Skin epidermis (tissue), 12 donors: ENCODE data around the gene LAMA5.

Source experiments
- H3K27ac ChIP-seq, 21 experiments: fragments of 200-600 bp; sonication (generic) in 11 of 21; one replicate each; pipeline ENCODE4 v1.5.0; 2020; ENCODE audit warnings: mild to moderate bottlenecking in 3 of 21, inconsistent platforms in 2 of 21, moderate library complexity in 2 of 21
- H3K4me3 ChIP-seq, 7 experiments: fragments of 200-600 bp; sonication (generic) in 2 of 7; one replicate each; pipeline ENCODE4 v1.5.0; 2020; ENCODE audit warnings: inconsistent platforms in 2 of 7, mild to moderate bottlenecking in 2 of 7, moderate library complexity in 1 of 7

The LAMA5 gene

GRCh38 chr20:62285722-62286121, 81.4 kb downstream of the LAMA5 start:
- H3K27ac ChIP-seq = peak overlapping the region in 5 of 21 experiments; percentile 23 to 74 (median 49)
- no peak overlapping the region for H3K4me3 ChIP-seq

GRCh38 chr20:62285151-62285550, 82.0 kb downstream of the LAMA5 start:
- H3K27ac ChIP-seq = peak overlapping the region in 5 of 21 experiments; percentile 5 to 70 (median 50)
- H3K4me3 ChIP-seq = no peak overlapping the region

DNA sequence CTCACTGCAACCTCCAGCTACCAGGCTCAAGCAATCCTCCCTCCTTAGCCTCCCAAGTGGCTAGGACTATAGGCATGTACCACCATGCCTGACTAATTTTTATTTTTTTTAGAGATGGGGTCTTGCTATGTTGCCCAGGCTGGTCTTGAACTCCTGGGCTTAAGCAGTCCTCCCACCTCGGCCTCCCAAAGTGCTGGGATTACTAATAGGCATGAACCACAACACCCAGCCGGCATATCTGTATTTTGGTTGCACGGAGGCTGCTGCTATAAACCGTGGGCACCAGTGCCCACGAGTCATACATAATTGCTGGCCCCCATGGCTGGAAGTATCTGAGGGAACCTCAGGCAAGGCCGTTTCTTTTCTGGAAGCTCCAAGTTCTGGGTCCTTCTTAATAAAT, 82.7 kb downstream of the LAMA5 start:
- Histone ChIP-seq H3K27ac (peak overlapping the region in 1 of 21 experiments; percentile 70), H3K4me3 (no peak overlapping the region)

DNA sequence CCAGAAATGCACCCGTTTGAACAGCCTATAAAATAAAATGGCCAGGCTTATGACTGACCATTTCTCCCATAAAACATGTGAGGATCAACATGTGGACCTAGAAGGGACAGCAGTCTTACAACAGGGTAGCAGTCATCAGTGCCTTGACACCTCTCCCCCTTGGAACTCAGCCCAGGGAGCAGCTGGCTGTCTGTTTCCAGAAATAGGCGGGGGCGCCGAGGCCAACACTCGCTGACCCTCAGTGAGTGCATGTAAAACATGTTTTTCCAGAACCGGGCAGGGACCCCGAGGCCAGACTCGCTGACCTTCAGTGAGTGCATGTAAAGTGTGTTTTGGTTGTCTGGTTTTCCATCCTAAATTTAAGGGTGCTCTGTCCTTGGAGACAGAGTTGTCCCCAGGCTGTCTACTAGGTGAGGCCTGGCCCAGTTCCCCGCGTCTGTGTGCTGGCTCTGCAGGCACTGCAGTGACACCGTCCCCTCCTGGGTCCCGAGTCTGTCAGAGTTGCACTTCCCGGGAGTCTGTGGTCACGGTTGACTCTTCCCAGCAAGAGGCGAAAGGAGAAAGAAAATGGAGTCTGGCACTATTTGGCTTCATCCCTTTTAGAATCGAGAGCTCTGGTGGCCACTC, 84.1 kb downstream of the LAMA5 start:
- H3K27ac ChIP-seq = no peak overlapping the region
- H3K4me3 ChIP-seq = no peak overlapping the region

DNA sequence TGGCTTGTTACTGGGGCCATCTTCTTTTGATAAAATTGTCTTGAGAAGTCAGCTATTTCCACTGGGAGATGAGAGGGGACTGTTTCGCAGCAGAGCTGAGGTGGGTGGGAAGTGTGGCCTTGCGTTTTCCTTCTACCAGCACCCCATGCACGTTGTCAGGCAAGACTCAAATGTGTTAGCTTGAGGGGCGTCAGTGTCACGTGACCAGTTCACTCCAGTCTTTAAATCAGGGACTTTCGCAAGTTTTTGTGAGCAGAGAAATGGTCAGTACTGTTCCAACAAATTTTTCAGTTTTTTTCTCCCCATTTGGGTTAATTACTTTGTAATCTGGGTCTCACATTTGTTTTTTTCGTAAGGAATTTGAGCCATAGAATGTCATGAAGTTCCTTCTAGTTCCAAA, 85.0 kb downstream of the LAMA5 start:
- no peak overlapping the region for H3K27ac ChIP-seq

DNA sequence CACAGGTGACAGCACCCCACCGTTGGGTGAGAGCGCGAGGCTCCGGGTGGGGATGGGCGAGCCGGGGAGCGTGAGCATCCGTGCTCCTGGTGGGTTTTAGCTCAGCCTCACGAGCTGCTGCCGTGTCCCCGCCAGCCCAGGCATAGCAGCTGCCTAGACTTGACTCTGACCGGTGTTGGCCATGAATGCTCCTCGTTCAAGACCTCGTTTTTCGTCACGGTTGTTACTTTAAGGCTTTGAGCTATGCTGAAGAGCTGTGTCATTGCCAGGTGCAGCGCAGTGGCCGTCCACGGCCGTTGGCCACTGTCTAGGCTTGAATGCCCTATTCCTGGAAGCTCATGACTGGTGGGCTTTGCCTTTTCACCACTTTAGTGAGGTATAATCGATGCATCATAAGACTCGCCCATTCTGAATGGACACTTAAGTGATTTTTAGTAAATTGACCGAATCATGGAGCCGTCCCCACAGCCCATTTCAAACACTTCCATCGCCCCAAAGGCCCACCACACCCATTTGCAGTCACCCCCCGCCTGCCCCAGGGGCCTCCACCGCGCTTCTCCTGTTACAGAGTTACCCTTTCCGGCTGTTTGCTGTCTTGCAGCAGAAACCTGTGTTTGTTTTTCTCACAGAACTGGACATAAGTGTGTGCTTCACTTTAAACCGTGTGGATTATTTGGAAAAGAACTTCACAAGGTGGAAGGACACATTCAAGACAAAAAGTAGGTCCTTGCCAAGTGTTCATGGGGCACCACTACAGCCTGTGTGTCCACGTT, 85.8 kb downstream of the LAMA5 start:
- H3K4me3 ChIP-seq = no peak overlapping the region
- H3K27ac ChIP-seq = no peak overlapping the region

More for the DNA sequence above, 85.0 kb downstream of the LAMA5 start:
- H3K4me3 ChIP-seq = no peak overlapping the region

DNA sequence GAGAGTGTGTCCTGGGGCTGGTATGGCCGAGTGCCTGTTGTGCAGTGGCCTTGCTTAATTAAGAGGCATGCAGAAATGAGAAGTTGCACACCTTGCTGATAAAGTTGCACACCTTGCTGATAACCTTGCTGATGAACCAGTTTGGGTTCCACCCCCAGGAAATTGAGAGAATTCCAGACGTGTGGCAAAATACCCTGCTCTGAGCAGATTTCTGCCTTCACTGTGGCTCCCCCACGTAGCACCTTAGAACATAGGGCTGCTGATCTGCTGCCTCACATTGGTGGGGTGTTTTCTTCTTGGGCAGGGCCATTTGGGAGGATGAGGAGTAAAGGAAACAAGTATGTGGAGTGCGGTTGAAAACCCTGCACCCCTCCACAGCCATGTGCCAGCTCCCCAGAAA, 86.8 kb downstream of the LAMA5 start:
- H3K27ac ChIP-seq = no peak overlapping the region
- H3K4me3 ChIP-seq = no peak overlapping the region

DNA sequence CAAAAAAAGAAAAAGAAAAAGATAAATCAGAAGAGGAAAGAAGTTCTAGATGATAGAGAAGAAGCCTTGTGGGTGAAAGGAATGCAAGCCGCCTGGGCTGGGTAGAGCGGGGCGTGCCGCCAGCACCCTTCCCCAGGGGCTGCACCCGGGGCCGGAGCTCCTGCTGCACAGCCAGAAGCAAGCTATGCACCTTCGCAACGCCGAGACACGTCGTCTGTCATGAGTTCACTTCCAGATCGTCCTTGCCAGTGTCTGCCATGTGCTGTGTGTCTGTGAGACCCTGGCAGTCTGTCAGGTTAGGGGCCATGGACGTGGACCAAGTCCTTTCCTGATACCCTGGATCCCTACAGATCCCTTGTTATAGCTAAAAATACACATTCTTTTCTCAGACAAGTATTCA, 89.9 kb downstream of the LAMA5 start:
- no peak overlapping the region for H3K27ac ChIP-seq

DNA sequence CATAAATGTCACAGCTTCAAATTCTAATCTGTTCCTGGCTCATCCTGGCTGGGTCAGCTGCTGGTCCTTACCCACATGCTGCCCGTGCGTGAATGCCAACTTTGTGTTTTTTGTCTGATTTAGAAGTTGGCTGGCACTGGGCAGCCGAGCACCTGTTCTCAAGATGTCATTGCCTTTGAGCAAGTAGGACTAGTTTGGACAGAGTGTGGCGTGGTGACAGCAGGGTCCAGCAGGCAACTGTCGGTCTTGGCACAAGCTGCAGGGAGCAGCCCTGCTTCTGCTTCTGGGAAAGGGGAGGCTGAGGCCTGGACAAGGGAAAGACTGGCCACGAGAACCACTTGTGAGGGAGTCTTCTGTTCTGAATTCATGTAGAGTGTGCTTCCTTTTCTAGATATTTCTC, 90.7 kb downstream of the LAMA5 start:
- Histone ChIP-seq H3K4me3 (no peak overlapping the region), H3K27ac (no peak overlapping the region)

More for the DNA sequence above, 89.9 kb downstream of the LAMA5 start:
- no peak overlapping the region for H3K4me3 ChIP-seq

- Histone ChIP-seq H3K4me3 (no peak overlapping the region), H3K27ac (no peak overlapping the region)
These were observed 91.9 kb downstream of the LAMA5 start for GRCh38 chr20:62275219-62275618.

- no peak overlapping the region for H3K27ac ChIP-seq
- no peak overlapping the region for H3K4me3 ChIP-seq
These were observed 92.7 kb downstream of the LAMA5 start for GRCh38 chr20:62274332-62274950.

- H3K27ac ChIP-seq = no peak overlapping the region
- H3K4me3 ChIP-seq = no peak overlapping the region
These were observed 93.7 kb downstream of the LAMA5 start for GRCh38 chr20:62273416-62273815.

GRCh38 chr20:62272200-62272599, 94.9 kb downstream of the LAMA5 start:
- Histone ChIP-seq H3K27ac (no peak overlapping the region), H3K4me3 (no peak overlapping the region)

- H3K27ac ChIP-seq = no peak overlapping the region
These were observed 97.2 kb downstream of the LAMA5 start for GRCh38 chr20:62269871-62270270.

GRCh38 chr20:62269378-62269777, 97.7 kb downstream of the LAMA5 start:
- Histone ChIP-seq H3K27ac (no peak overlapping the region), H3K4me3 (no peak overlapping the region)

More at GRCh38 chr20:62269871-62270270, 97.2 kb downstream of the LAMA5 start:
- H3K4me3 ChIP-seq = no peak overlapping the region

DNA sequence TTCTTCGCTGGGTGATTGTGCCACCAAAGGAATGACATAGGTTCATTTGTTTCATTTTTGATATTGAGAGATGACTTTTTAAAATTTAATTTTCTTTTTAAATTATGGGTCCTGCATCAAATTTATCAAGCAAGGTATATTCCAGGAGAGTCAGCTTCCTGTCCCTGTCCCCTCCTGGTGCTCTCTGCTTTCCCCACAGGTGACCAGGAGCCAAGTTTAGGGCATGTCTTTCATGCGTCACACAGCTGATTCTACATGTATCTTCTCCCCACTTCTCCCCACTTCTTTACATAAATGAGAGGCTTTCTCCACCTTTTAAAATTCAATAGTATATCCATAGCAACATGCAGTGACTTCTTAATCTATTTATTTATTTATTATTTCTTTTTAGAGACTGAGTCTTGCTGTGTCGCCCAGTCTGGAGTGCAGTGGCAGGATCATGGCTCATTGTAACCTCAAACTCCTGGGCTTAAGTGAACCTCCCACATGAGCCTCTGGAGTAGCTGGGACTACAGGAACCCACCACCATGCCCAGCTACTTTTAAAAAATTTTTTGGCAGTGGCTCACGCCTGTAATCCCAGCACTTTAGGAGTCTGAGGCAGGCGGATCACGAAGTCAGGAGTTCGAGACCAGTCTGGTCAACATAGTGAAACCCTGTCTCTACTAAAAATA, 98.7 kb downstream of the LAMA5 start:
- Histone ChIP-seq H3K27ac (no peak overlapping the region), H3K4me3 (no peak overlapping the region)

DNA sequence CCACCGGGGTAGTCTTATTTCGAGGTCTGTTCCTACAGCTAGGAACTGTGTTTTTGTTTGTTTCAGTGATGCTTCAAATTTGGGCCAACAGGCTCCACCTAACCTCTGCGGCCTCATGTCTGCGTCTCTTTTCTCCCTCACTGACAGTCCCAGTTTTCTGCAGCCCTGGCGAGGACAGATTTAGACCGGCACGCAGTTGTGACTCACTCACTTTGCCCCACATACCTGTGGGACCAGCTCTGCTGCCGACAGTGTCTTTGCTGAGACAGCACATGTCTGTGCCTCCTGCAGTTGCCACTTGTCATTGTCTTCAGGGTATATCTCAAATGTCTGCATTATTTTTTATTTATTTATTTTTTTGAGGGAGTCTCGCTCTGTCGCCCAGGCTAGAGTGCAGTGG, 99.6 kb downstream of the LAMA5 start:
- Histone ChIP-seq H3K4me3 (no peak overlapping the region), H3K27ac (peak overlapping the region in 3 of 21 experiments; percentile 8 to 63 (median 34))

DNA sequence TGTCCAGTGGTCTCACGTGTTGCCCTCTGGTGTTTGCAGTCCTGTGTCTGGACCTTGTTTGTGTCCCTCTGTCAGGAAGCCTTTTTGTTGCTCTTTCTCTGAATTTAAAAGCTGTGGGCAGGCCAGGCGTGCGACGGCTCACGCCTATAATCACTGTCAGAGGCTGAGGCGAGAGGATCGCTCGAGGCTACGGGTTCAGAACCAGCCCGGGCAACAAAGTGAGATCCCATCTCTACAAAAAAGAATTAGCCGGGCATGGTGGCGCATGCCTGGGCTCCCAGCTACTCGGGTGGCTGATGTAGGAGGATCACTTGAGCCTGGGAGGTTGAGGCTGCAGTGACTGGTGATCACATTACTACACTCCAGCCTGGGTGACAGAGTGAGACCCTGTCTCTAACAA, 100.3 kb downstream of the LAMA5 start:
- peak overlapping the region in 3 of 21 experiments; percentile 17 to 63 (median 34) for H3K27ac ChIP-seq
- no peak overlapping the region for H3K4me3 ChIP-seq

DNA sequence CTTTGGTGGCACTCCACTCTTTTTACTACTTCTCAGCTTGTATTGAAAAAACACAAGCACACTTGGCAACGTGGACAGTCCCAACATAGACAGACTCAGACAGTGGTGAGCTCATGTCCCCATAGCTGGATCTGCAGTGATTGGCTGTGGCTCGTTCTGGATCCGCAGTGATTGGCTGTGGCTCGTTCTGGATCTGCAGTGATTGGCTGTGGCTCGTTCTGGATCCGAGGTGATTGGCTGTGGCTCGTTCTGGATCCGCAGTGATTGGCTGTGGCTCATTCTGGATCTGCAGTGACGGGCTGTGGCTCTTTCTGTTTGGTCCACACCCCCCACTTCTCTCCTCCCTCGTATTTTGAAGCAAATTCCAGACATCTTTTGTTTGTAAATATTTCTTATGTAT, 100.8 kb downstream of the LAMA5 start:
- Histone ChIP-seq H3K4me3 (no peak overlapping the region), H3K27ac (no peak overlapping the region)

- Histone ChIP-seq H3K27ac (no peak overlapping the region), H3K4me3 (no peak overlapping the region)
These were observed 101.7 kb downstream of the LAMA5 start for GRCh38 chr20:62265365-62265764.
